ENCODE data around the gene PEF1.

GRCh38 chr1:31655756-31656155 is 11.1 kb upstream of the PEF1 start:
- no peak for TF ChIP-seq TOX (CRISPR knock-in tag; IDR thresholded peaks at IDR 0.05; ENCODE audit: borderline replicate concordance)
- TF ChIP-seq ZNF70 (CRISPR knock-in tag; IDR thresholded peaks at IDR 0.05): no peak
- TF ChIP-seq ZC3H10 (CRISPR knock-in tag; IDR thresholded peaks at IDR 0.05): no peak

Measured in SK-N-SH treated with all-trans-retinoic acid at 6 μM for 48 hours (cell line).